Natural killer cell (primary cell): Measurements from ENCODE around the gene TULP3. TPM values are rescaled to one million over a fixed set of nuclear protein-coding genes. Genes with fewer than 3 reads are reported as not detected.

Experiments used
- ATAC-seq, 3 donors: fragments of 150-1000 bp in 2 of 3; fragments of 200-7000 bp in 1 of 3; cut with Tn5 transposase; 1 replicate in 1 of 3; 2 replicates in 2 of 3; pipeline ENCODE4 v1.10.0; 2021; ENCODE audit warnings: mild to moderate bottlenecking in 2 of 3, moderate library complexity in 2 of 3
- DNase-seq, 2 donors: peaks; one replicate each; pipeline versions ENCODE4 v3.0.0 to v3.0.0-alpha.2; 2013 to 2021; ENCODE audit warnings: mixed read lengths in 1 of 2
- H3K27ac ChIP-seq: one replicate; pipeline ENCODE4 v1.5.1; 2013; ENCODE audit warnings: mild to moderate bottlenecking, low read length
- H3K27me3 ChIP-seq: one replicate; pipeline ENCODE4 v1.6.1; 2013; ENCODE audit warnings: low read length; ENCODE audit not compliant: control insufficient read depth, insufficient read depth
- H3K36me3 ChIP-seq: one replicate; pipeline ENCODE4 v1.6.1; 2013; ENCODE audit warnings: low read length; ENCODE audit not compliant: control insufficient read depth, insufficient read depth
- H3K4me1 ChIP-seq: one replicate; pipeline ENCODE4 v1.6.1; 2013; ENCODE audit warnings: low read length; ENCODE audit not compliant: control insufficient read depth, insufficient read depth
- H3K4me3 ChIP-seq: one replicate; pipeline ENCODE4 v1.5.1; 2013; ENCODE audit warnings: low read length
- H3K9me3 ChIP-seq: one replicate; pipeline ENCODE4 v1.6.1; 2013; ENCODE audit warnings: low read length; ENCODE audit not compliant: control insufficient read depth, insufficient read depth
- H3K27ac Mint-ChIP-seq, 2 donors: one replicate each; pipeline ENCODE4 v1.8.0; 2022; ENCODE audit warnings: mild to moderate bottlenecking in 2 of 2, mixed read lengths in 2 of 2, moderate library complexity in 1 of 2
- H3K27me3 Mint-ChIP-seq, 2 donors: one replicate each; pipeline ENCODE4 v1.8.0; 2022; ENCODE audit warnings: low read depth in 2 of 2, mixed read lengths in 2 of 2
- H3K36me3 Mint-ChIP-seq: one replicate; pipeline ENCODE4 v1.8.0; 2022; ENCODE audit warnings: mixed read lengths
- H3K4me1 Mint-ChIP-seq, 2 donors: one replicate each; pipeline ENCODE4 v1.8.0; 2022; ENCODE audit warnings: mixed read lengths in 2 of 2
- H3K4me3 Mint-ChIP-seq: one replicate; pipeline ENCODE4 v1.8.0; 2022; ENCODE audit warnings: mild to moderate bottlenecking, moderate library complexity, mixed read lengths
- H3K9me3 Mint-ChIP-seq, 2 donors: one replicate each; pipeline ENCODE4 v1.8.0; 2022; ENCODE audit warnings: mixed read lengths in 2 of 2
- CTCF ChIP-seq: fragments of 200-600 bp; IDR thresholded peaks from one replicate; pipeline ENCODE4 v1.8.0; 2022; ENCODE audit warnings: antibody characterized with exemption
- WGBS: methylation state at CpG from one replicate; pipeline ENCODE4 v1.1.7; 2013; ENCODE audit warnings: missing lambda C conversion rate; ENCODE audit not compliant: insufficient coverage; 5-methylcytosine and 5-hydroxymethylcytosine counted together
- intact Hi-C: fragments of 100-400 bp; cut with micrococcal nuclease; formaldehyde crosslinking; loops from one replicate; pipeline ENCODE4 v1.14.2; 2022
- total RNA-seq, 4 donors: library from RNA; stranded (reverse); fragments of 120-200 nt in 1 of 4; gene quantifications; one replicate each; pipeline versions ENCODE4 v1.2.3 to v1.2.4, GENCODE V29; 2013 to 2022

Gene TULP3
- total RNA-seq, 3 donors from 2014 or later (not counting 1 experiment from before 2014, with no cell fraction given) = 5.1 to 8.7 (median 6.2) TPM

GRCh38 chr12:2957816-2958431 is 67.2 kb downstream of the TULP3 start:
- 68% methylated on average over 11 of the region's 11 CpGs for WGBS
- Histone ChIP-seq H3K9me3 (no peaks in the 10 kb centered on the region), H3K36me3 (no peaks in the 10 kb centered on the region), H3K27me3 (peaks cover 4% of the 10 kb centered on the region), H3K27ac (no peak overlapping the region), H3K4me3 (no peak overlapping the region), H3K4me1 (peaks cover 7% of the 10 kb centered on the region)
- no peak overlapping the region for H3K4me3 Mint-ChIP-seq
- no peaks in the 10 kb centered on the region for H3K9me3 Mint-ChIP-seq
- TF ChIP-seq CTCF = no peak
- H3K36me3 Mint-ChIP-seq = no peaks in the 10 kb centered on the region
- intact Hi-C loops = no loop called here
- peaks cover 0 to 6% of the 10 kb centered on the region in 2 donors for H3K4me1 Mint-ChIP-seq
- peaks cover 39 to 46% of the 10 kb centered on the region in 2 donors for H3K27me3 Mint-ChIP-seq
- H3K27ac Mint-ChIP-seq = no peak overlapping the region
- no peak for ATAC-seq
- no peak for DNase-seq

- WGBS = 3% methylated on average over 48 of the region's 48 CpGs
- H3K27ac Mint-ChIP-seq = no peak overlapping the region
- H3K4me3 Mint-ChIP-seq = peak overlapping the region; percentile 53
- no peaks in the 10 kb centered on the region for H3K36me3 Mint-ChIP-seq
- intact Hi-C loops = no loop called here
- H3K4me1 ChIP-seq = peaks cover 7% of the 10 kb centered on the region
- peaks cover 46 to 53% of the 10 kb centered on the region in 2 donors for H3K27me3 Mint-ChIP-seq
- ATAC-seq (no peak), DNase-seq (no peak)
- no peak for TF ChIP-seq CTCF
- H3K9me3 ChIP-seq = no peaks in the 10 kb centered on the region
- H3K9me3 Mint-ChIP-seq = no peaks in the 10 kb centered on the region
- H3K4me1 Mint-ChIP-seq = peaks cover 0 to 6% of the 10 kb centered on the region in 2 donors
- no peak overlapping the region for H3K4me3 ChIP-seq
- H3K27me3 ChIP-seq = peaks cover 4% of the 10 kb centered on the region
- H3K36me3 ChIP-seq = no peaks in the 10 kb centered on the region
- no peak overlapping the region for H3K27ac ChIP-seq
Observed at GRCh38 chr12:2958432-2959191, 67.9 kb downstream of the TULP3 start.

GRCh38 chr12:2959192-2959504 is 68.5 kb downstream of the TULP3 start, which contains the start of gene TEAD4:
TEAD4 (plus strand) TSS chr12:2959397.
- Histone ChIP-seq H3K4me3 (no peak within 1 kb of the TSS), H3K27ac (no peak within 1 kb of the TSS), H3K4me1 (peaks cover 7% of the 10 kb centered on the region), H3K36me3 (no peaks in the 10 kb centered on the region), H3K9me3 (no peaks in the 10 kb centered on the region), H3K27me3 (peaks cover 4% of the 10 kb centered on the region)
- Mint-ChIP-seq H3K27me3 (peaks cover 48 to 56% of the 10 kb centered on the region in 2 donors), H3K9me3 (no peaks in the 10 kb centered on the region), H3K27ac (no peak within 1 kb of the TSS), H3K4me1 (peaks cover 0 to 6% of the 10 kb centered on the region in 2 donors), H3K4me3 (peak within 1 kb of the TSS; percentile 53), H3K36me3 (no peaks in the 10 kb centered on the region)
- WGBS = under 1% methylated on average over 50 of the region's 50 CpGs
- intact Hi-C loops = no loop called here
- TF ChIP-seq CTCF = no peak
- ATAC-seq (no peak), DNase-seq (no peak)
